Activated CD8-positive, alpha-beta memory T cell treated with anti-CD3 and anti-CD28 coated beads for 4 hours (primary cell): Measurements from ENCODE around the gene CXXC5.

Experiments
- DNase-seq, 2 donors: peaks; one replicate each; pipeline ENCODE4 v3.0.0-alpha.2; 2020; ENCODE audit warnings: low read depth in 2 of 2

CXXC5 gene

DNA sequence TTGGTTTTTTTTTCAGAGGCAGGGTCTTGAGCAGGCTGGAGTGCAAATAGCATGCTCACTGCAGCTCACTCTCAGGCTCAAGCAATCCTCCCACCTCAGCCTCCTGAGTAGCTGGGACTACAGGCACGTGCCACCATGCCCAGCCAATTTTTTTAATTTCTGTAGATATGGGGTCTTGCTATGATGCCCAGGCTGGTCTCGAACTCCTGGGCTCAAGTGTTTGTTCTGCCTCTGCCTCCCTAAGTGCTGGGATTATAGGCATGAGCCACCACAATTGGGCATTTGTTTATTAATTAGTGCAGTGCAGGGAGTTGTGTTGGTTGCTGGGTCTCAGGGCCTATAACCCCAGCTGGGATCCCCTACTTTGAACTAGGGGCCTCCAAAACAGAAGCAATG, 47.0 kb downstream of the CXXC5 start:
- no peak for DNase-seq

DNA sequence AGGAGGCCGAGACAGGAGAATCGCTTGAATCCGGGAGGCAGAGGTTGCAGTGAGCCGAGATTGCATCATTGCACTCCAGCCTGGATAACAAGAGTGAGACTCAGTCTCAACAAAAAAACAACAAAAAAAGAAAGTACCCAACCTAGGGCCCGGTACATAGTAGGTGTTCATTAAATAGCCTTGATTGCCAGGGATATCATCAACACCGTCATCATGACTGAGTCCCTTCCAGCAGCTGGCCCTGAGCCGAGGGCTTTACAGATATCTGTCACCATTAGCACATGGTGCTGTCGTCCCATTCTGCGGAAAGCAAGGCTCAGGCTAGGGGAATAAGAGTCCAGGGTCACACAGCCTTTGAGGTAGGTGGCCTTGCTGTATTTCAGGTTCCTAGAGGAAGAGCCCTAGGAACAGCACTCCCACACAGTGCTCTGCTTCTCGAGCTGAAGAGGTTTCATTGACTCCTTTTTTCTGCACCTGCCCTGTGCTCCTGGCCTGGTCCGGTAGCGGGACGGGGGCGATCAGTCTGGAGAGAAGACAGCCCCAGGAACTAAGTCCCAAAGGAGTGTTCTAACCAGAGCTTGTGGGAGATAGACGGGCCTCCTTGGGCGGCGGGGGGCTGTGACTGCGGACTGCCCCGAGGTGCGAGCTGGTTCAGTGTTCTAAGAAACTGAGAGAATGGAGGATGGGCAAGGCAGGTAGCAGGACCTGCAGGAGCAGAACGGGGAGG, 48.2 kb downstream of the CXXC5 start:
- DNase-seq, result no peak

DNA sequence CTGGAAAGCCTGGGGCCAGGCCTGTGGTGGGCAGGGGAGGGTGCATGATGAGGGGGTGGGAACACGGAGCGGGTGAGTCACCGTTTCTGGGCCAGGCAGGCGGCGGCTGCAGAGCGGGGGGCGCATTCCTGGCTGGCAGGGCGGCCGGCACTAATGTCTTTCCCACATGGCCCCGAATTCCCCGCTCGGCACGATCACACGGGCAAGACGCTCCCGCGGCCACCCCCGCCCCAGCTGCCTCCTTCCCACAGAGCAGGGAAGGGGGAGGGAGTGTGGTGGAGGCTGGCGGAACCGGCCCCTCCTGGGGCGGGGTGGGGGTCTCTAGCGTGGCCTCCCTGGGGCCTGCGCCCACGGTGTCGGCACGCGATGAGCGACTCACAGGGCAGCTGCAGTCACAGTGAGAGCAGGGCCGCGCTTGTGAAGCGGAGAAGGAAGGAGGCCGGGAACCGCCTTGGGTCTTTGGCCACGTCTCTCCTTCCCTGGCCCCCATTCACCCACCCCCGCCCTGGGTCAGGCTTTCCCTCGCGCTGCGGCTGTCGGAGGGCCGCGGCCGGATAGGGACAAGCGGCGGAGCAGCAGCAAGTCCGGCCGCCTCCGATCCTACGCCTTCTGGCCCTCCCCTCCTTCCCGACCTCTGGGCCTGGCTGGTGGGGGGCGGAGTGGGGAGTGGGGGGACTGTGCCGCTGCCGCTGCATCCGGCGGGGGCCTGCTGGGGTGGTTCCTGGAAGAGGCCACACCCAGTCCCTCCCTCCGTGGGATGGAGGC, 48.9 kb downstream of the CXXC5 start:
- DNase-seq, result peak in 1 of 2 donors; percentile 26

DNA sequence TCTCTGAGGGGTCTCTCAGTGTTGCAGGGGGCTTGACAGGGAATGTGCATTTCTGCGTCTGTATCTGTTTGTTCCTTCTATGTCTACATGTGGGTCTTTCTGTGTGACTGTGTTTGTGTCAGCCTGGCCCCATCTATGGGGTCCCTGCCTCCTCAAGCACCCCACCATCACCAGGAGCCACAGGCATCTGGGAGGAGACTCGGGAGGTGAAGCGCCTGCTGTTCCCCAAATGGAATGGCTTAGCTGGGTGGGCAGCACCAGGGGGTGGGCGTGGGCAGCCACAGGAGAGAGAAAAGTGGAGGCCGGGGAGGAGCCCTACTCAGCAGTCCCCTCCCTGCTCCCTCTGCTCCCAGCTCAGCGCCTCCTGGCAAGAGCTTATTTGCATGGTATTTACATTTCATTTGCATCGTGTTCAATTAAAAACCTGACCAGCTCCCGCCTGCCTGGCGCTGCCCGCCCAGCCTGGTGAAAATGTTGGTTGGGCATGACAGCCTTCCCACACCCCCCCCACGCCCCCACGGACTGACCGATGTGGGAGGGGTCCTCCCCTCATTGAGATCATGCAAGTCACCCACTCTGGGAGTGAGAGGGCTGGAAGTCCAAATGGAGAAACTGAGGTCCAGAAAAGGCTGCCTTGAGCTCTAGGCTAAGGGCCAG, 50.5 kb downstream of the CXXC5 start:
- no peak for DNase-seq

DNA sequence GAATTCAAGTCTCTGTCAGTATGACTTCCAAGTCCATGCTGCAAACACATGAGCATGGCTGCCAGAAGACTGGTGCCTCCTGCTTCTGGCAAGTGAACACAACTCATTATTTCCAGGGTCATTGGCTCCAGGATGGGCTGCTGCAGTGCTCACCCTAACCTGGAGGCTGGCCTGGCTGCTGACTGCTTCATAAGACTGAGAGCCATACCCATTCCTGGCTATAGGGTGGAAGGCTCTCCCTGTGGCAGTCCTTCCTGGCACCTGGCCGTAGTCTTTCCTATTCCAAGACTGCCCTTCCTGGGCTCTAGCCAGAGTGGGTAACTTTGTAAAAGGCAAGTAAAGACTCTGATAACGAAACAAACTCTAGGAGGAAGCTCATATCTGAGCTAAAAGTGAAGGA, 51.2 kb downstream of the CXXC5 start:
- no peak for DNase-seq

DNA sequence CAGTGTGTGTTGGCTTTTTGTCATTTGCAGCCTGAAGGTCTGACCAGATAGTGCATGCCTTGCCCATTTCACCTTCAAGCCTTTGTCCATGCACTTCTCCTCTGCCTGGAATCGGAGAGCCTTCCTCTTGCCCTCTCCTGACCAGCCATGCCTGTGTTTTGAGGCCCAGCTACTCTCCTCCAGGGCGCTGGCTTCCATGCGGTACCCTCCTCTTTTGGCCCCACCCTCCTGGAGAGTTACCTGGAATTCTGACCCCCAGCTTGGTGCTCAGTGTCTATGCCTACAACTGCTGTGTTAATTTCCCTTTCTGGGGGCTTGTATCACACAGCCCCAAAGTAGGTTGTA, 52.5 kb downstream of the CXXC5 start:
- no peak for DNase-seq

DNA sequence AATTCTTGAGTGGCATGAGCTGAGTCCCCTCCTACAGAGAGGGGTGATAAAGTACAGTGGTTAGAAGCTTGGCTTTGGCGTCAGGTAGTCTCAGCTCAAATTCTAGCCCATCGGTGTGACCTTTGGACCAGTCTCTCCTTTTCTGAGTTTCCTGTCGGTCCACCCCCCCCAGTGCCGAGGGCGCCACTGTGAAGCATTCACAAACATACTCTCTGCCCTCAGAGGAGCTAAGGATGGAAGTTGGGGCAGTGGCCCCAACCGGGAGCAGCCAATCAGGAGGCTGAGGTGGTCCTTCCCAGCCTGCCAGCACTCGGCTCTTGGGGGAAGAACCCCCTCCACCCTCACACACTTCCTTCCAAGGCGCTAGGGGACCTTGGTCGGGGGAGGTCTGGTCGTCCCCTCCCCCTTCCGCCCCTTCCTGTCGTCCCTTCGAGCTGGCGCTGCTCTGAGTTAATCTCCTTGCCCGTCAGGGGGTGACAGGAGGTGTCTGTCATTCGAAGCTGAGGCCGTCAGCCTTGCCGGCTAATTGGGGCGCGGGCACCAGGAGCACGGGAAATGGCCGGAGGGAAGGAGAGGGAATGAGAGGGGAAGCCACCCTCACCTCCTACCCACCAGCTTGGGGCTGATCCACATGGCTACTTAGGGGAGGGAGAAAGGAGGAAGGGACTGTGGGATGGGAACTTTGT, 53.0 kb downstream of the CXXC5 start:
- DNase-seq, result no peak

DNA sequence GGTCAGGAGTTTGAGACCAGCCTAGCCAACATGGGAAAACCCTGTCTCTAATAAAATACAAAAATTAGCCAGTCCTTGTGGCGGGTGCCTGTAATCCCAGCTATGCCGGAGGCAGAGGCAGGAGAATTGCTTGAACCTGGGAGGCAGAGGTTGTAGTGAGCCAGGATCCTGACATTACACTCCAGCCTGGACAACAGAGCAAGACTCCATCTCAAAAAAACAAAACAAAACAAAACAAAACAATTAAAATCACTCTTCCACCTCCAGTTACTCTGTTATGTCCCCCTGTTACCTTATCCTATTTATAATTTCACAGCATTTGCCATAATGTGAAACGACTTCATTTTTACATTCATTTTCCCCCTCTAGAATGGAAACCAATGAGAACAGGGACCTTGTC, 54.4 kb downstream of the CXXC5 start:
- DNase-seq, result no peak

DNA sequence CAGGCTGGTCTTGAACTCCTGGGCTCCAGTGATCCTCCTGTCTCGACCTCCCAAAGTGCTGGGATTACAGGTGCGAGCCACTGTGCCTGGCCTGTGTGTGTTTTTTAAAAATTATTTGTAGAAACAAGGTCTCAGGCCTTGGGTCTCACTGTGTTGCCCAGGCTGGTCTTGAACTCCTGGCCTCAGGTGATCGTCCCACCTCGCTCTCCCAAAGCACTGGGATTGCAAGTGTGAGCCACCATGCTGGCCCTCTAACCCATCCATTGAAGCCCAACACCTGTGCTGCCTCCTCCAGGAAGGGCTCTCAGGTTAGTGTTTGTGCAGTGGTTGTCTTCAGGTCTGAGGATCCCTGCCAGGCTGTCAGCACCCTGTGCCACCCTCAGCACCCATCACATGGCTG, 56.6 kb downstream of the CXXC5 start:
- DNase-seq, result no peak

DNA sequence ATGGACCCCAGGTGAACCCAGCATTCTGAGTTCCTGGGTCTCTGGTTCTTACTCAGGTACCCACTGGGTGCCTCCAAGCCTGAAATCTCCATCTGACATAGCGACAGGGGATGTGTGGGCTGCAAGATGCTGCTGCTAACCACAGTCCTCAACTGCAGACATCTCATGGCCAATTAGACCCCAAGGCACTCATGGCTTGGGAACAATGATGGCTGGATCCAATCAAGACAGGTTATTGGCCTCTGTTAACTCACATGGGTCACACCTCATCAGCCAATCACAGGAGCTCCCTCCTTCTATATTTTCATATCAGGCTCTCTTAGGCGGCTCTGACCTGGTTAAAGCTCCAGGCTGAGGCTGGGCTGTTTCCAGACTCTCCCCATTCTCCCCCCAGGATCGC, 57.0 kb downstream of the CXXC5 start:
- no peak for DNase-seq

DNA sequence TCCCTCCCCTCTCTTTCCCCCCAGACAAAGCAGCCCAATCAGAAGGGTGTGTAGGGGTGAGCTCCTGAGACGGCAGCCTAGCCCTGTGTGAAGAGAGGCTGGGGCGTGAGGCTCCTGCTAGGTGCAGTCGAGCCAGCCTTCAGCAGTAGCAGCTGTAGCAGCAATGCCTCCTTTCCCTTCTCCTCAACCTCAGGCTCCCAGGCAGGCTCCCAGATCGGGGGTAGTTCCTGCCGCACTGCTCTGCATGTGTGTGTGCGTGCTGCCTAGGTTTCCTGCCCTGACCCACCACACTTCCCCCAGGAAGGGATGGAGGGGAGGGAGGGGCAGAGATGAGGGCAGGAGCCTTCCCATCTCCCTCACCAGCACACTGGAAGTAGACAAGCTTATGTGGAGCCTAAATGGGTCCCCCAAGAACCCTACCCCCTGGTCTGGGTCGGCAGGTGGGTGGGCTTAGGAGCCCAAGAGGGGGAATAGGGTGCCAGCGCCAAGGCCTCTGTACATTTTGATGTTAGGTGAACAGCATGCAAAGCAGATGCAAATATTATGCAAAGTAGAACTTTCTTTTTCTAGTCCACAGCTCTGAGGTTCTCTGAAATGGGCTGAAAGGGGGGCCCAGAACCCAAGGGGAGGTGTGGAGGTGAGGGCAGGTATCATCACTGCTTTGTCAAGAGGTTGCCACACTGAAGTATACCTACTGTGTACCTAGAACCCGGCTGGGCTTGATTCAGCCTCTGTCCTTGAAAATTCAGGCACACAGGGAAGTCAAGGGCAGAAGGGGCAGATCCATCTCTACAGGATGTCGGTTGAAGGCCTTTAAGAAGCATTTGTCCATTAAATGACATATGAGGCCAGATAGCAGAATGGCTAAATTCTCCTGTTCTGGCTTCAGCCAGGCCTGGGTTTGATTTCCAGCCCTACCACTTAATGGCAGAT, 57.8 kb downstream of the CXXC5 start:
- DNase-seq, result no peak

DNA sequence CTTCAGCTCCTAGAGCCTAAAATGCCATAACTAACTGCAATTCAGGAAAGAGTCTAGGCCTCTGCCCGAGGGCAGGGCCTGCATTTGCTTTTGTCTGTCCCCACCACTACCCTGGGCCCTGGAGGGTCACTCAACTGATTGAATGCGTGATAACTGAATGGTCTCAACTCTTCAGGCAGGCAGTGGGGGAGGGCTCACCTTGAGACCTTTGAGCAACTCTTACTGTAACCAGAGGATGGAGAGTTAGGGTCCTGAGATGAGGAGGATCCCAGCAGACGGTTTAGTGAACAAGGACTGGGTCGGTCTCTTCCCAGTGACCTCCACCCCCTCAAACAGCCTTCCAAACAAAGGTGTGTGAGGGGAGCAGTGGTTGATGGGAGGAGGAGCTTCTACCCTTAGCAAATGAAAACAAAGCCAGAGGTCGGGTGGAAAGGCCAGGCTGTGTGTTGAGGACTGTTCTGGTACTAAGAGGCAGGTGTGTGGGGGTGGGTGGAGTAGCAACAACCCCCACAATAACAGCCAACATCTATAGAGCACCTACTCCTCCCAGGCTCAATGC, 59.4 kb downstream of the CXXC5 start:
- DNase-seq, result no peak

DNA sequence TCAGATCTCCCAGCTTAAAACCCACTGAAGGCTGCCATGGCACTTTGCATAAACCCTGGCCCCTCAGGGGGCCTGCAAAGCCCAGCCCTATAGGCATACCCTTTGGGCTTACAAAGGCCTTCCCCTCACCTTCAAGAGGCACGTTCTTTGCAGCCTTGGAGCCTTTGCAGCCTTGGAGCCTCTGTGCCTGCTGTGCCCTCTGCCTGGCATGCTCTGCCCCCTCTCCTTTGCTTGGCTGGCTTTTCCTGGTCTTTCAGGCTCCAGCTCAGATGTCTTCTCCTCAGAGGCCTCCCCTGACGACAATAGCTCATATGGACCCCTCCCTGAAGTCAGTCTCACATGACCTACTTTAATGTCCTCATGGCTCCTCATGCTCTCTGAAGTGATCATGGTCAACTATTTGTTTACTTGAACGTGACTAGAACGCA, 60.3 kb downstream of the CXXC5 start:
- no peak for DNase-seq

DNA sequence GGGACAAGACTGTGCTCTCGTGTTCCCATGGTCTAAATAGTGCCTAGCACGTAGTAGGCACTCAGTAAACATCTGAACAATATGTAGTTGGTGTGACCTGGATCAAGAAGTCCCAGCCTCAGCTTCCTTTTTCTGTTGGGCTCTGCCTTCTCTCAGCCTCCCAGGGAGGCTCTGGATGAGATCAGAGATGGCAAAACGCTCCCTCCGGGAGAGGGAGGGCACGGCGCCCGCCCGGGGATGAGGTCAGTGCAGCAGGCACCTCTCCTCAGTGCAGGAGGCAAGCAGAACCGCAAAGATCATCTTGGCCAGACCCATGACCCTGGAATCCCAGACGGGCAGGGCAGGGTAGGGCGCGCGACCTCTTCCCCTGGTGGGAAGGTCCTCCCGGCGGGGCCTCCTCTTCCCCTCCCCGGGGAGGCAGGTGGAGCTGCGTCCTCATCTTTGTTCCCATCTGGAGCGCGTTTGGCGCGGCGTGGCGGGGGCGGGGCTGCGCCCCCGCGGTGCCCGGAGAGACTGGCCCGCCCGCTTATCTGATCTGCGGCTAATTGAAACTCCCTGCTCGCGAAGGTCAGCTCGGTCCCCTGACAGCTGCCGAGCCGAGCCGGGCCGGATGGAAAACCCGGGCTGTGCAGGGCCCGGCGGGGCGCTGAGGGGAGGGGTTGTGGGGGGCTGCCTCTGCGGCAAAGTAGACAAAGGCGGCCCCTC, 60.9 kb downstream of the CXXC5 start:
- DNase-seq, result no peak

DNA sequence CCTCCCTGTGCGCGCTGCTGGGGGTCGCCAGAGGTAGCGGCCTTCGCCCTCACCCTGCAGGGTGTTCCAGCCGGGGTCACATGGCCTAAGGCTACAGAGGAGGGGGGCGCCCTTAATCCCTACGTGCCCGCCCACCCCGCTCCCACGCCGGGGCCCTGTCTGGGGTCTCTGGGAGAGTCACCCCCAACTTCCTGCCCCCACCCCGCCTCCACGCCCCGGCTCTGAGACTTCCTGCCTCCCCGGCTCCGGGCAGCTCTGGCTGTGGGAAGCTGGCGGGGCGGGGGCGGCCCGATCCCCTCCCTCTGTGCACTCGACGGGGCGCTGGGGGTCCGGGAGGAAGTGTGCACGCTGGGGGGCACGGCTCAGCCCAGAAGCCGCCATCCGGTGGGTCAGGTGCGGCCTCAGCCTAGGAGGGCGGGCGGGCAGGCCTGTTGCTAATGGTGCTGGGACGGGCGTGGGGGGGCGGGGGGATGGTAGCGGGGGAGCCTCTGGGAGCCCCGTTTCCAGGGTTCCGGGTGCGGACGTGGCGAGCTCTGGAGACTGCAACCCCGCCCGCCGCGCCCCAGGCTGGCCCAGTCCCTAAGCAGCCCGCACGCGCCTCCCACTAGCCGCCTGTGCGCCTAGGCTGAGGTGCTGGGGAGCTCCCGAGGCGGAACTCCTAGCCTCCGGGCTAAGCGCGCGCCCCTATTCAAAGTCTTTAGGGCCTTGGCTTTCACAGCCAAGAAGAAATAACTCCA, 61.6 kb downstream of the CXXC5 start:
- DNase-seq, result peak in 1 of 2 donors; percentile 20

DNA sequence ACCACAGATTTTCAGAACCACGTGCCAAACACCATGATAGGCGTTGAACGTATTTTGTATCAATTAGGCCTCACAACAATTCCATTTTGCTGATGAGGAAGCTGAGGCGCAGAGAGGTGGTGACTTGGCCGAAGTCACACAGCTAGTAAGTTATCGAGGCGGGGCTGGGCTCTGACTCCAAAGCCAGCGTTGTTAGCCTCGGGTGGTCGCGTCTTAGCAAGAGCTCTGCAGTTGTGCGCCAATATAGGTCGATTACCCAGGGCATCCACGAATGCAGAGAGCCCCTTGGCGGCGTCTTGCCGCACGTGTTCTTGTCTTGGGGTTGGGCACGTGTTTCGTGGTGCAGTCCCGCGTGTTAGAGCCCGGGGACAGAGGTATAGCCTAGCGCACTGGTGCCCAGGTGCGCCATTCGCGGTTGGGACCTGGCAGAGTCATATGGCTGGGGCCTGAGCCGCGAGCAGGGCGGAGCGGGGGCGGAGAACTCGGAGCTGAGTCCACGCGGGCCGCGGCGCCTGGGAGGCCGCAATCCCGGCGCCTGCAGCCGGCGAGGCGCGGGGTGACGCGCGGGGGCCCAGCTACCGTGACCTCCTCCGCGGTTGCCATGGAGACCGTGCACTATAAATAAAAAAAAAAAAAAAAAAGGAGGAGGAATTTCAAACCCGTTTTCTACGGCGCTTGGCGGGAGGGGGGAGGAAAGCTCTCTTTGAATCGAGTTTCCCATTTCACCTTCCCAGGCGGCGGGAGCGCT, 62.3 kb downstream of the CXXC5 start:
- peak; percentile 31 to 39 for DNase-seq

DNA sequence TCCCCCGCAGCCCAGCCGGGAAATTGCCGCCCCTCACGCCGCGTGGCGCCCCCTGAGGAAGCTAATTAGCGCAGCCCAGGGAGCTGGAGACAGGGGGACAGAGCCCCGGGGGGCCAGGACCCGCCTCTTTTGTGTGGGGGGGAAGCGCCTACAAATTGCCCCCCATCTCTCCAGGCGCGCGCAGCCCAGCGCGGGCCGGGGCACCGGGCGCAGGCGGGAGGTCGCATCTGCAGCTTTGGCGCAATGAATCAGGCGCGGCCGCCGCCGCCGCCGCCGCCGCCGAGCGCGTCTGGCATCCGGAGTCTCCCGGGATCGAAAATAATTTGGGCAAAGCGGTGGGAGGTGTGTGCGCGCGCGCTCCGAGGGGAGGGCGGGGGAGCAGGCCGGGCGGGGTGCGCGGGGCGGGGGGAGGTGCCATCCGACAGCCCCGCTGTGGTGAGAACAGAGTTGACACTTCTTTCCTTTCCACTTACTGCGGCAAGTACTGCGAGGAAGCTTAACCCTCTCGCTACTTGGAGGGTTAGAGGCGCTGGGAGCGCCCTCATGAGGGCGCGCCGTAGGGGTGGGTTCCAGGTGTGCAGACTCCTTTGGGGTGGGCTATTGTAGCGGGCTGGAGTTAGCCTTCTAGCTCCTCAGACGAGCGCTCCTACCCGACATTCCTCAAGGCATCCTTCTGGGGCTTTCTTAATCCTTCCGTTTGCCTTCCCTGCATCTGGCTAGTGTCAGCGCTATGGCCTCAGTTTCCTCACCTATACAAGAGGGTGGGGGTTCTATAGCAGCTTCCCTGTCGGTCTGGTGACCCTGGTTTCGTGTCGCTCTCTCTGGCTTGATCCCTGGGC, 63.1 kb downstream of the CXXC5 start:
- peak in 1 of 2 donors; percentile 34 for DNase-seq

DNA sequence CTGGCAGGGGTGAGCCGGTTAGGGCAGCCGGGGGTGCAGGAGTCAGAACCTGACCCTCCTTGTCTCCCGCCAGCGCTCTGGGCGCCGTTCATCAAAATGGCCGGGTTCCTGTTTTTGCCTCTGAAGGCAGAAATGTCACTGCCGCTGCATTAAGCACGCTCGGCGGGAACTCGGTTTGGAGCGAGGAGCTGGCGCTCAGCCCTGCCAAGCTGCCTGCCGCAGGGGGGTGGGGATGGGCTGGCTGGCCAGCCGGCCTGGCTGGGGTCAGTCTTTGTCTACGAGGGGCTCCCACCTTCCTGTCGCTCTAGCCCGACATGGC, 63.7 kb downstream of the CXXC5 start:
- no peak for DNase-seq
